ENCODE results near the gene NUP62. TPM values are rescaled to one million over a fixed set of nuclear protein-coding genes. Genes with fewer than 3 reads are reported as not detected.

Gene NUP62
- total RNA-seq, 2 donors from 2014 or later, result 29.9 to 34.3 TPM

DNA sequence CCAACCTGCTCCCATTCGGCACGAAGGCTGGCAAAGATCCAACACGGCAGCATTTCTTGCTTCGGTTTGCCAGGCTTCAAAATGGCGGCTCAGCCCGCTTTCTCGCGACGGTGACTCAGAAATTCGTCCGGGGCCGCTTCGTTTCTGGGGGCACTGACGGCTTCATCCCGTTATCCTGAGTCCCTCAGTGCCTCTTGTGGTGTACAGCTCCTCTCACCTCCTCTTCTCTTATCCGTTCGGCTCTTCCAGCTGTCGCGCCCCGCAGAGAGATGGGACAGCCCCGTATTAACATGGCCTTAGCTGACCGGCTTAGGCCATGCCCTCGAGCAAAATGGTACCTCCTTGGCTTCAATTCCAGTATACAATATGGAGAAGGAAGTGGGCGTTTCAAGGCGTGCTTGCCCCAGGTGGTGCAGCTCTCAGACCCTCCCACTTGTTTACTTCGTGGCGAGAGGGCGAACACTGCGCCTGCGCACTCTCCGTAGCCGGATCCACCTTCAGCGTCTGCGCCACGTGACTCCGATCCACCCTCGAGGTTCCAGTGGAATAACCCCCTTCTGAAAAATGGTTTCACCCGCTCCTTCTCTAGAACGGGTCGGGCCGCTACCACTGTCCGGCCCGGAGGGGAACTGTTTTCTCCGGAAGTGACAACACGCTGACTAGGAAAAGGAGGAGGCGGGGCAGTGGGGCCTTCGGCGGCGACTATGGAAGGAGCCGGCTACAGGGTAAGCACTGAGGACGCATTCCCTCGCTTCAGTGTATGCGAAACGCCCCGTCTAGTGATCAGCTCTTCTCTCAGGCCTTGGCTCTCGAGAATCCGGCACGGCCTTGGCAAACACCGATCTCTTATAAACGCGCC is 52.1 kb downstream of the NUP62 start, which contains the start of the genes AKT1S1 and TBC1D17:
AKT1S1 (minus strand) TSS at position 336 of the 859 bp plus-strand sequence. CDS start 4,060 bp downstream, outside the sequence.
TBC1D17 (plus strand) TSS at position 683 of the 859 bp plus-strand sequence; CDS start at position 705, 22 bp downstream.
- Histone ChIP-seq H3K36me3 (peaks cover 20% of the 10 kb centered on the region), H3K27ac (peak within 1 kb of the TSS; percentile 97 to 99), H3K4me3 (peak within 1 kb of the TSS; percentile 90), H3K27me3 (replicated peaks; ENCODE audit: insufficient read depth) (no peaks in the 10 kb centered on the region), H3K4me1 (ENCODE audit: control insufficient read depth in 1 of 2, low read depth in 2 of 2) (peaks cover 9 to 30% of the 10 kb centered on the region in 2 donors), H3K9me3 (no peaks in the 10 kb centered on the region)
- ATAC-seq (ENCODE audit: insufficient number of reproducible peaks, low FRiP score, low read depth) (peak; percentile 89), DNase-seq (ENCODE audit: low spot score) (peak; percentile 98)
- TF ChIP-seq, protein P1, sequence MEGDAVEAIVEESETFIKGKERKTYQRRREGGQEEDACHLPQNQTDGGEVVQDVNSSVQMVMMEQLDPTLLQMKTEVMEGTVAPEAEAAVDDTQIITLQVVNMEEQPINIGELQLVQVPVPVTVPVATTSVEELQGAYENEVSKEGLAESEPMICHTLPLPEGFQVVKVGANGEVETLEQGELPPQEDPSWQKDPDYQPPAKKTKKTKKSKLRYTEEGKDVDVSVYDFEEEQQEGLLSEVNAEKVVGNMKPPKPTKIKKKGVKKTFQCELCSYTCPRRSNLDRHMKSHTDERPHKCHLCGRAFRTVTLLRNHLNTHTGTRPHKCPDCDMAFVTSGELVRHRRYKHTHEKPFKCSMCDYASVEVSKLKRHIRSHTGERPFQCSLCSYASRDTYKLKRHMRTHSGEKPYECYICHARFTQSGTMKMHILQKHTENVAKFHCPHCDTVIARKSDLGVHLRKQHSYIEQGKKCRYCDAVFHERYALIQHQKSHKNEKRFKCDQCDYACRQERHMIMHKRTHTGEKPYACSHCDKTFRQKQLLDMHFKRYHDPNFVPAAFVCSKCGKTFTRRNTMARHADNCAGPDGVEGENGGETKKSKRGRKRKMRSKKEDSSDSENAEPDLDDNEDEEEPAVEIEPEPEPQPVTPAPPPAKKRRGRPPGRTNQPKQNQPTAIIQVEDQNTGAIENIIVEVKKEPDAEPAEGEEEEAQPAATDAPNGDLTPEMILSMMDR (IDR thresholded peaks at IDR 0.05), result no peak

DNA sequence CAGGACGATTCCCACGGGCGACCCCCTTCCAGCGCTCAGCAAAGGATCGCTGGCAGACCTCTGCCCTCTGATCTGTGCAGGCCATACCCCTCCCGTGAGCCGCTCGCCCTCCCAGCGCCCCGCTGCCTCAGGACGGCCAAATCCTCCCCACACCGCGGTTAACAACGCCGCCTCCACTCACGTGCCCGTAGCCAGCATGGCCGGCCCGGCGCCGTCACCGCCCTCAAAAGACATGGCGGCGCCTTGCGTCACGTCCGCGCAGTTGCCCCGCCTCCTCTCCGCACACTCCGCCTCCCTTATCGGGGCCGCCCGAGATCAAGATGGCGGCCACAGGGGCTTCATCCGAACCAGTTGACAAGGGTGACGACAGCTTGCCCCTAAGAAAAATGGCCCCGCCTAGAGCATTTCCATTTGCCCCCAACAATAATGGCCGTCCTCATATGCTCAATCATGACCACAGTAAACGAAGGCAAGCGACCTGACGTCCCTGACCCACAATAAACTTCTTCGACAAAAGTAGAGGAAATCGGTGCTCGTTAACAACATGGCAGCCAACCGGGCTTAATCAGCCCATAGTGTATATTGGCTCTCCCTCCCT is 52.8 kb downstream of the NUP62 start:
- peak; percentile 68 for ATAC-seq (ENCODE audit: insufficient number of reproducible peaks, low FRiP score, low read depth)
- Histone ChIP-seq H3K27ac (peak overlapping the region; percentile 97 to 99), H3K4me1 (ENCODE audit: control insufficient read depth in 1 of 2, low read depth in 2 of 2) (peaks cover 9 to 30% of the 10 kb centered on the region in 2 donors), H3K27me3 (replicated peaks; ENCODE audit: insufficient read depth) (no peaks in the 10 kb centered on the region), H3K4me3 (peak overlapping the region; percentile 90), H3K36me3 (peaks cover 14% of the 10 kb centered on the region), H3K9me3 (no peaks in the 10 kb centered on the region)
- peak; percentile 93 for DNase-seq (ENCODE audit: low spot score)
- TF ChIP-seq, protein P1 (IDR thresholded peaks at IDR 0.05), result no peak

DNA sequence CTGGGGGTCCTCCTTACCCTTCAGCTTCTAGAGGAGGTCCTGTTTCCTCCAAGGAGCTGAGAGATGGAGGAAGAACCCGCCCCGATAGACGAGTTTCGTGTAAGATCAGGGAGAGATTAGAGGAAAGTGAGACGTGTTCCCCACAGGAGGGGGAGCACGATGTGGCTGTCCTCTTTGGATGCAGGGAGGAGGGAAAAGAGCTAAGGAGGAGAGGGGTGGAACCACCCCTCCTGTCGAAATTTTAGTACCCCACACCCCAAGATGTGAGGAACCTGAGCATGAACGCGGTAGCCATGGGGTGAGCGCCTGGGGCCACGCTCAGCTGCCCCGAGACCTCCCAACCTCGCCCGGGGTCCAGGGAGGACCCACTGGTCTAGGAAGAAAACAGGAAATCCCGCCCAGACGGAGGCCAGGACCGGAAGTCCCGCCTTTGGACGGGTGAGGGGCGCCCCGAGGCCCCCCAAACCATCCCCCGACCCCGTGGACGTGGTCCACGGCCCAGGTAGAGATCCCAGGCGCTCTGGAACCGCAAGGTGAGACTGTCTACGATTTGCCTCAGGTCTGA is 53.4 kb downstream of the NUP62 start:
- ATAC-seq (ENCODE audit: insufficient number of reproducible peaks, low FRiP score, low read depth) (no peak), DNase-seq (ENCODE audit: low spot score) (no peak)
- no peaks in the 10 kb centered on the region for H3K27me3 ChIP-seq (replicated peaks; ENCODE audit: insufficient read depth)
- peak overlapping the region; percentile 90 for H3K4me3 ChIP-seq
- no peaks in the 10 kb centered on the region for H3K9me3 ChIP-seq
- TF ChIP-seq, protein P1 (IDR thresholded peaks at IDR 0.05), result no peak
- peaks cover 8% of the 10 kb centered on the region for H3K36me3 ChIP-seq
- peak overlapping the region; percentile 97 to 99 for H3K27ac ChIP-seq
- peaks cover 9 to 30% of the 10 kb centered on the region in 2 donors for H3K4me1 ChIP-seq (ENCODE audit: control insufficient read depth in 1 of 2, low read depth in 2 of 2)

DNA sequence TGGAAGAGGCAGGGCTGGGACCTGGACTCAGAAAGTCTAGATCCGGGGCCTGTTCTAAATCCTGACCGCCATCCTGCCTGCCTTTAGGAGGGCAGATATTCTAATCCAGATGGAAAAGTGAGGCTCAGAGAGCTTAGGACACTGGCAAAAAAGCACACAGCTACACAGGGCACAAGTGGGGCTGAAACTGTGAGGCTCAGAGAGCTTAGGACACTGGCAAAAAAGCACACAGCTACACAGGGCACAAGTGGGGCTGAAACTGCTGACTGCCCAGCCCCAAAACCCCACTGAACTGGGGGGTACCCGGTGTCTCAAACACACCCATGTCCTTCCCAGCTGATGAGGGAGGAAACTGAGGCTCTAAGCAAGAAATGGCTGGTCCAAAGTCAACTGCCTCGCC is 54.1 kb downstream of the NUP62 start:
- TF ChIP-seq, protein P1 (IDR thresholded peaks at IDR 0.05), result no peak
- peak overlapping the region in 1 of 2 donors; percentile 97 for H3K27ac ChIP-seq
- ATAC-seq (ENCODE audit: insufficient number of reproducible peaks, low FRiP score, low read depth) (no peak), DNase-seq (ENCODE audit: low spot score) (no peak)
- H3K4me1 ChIP-seq (ENCODE audit: control insufficient read depth in 1 of 2, low read depth in 2 of 2), result peaks cover 9 to 35% of the 10 kb centered on the region in 2 donors
- H3K36me3 ChIP-seq, result peaks cover under 1% of the 10 kb centered on the region
- H3K27me3 ChIP-seq (replicated peaks; ENCODE audit: insufficient read depth), result no peaks in the 10 kb centered on the region
- peak overlapping the region; percentile 90 for H3K4me3 ChIP-seq
- no peaks in the 10 kb centered on the region for H3K9me3 ChIP-seq
